B cell (primary cell): ENCODE measurements around the gene RTKN. TPM values are rescaled to one million over a fixed set of nuclear protein-coding genes. Genes with fewer than 3 reads are reported as not detected.

Experiments
- ATAC-seq: fragments of 200-7000 bp; cut with Tn5 transposase; one replicate; pipeline ENCODE4 v1.10.0; 2021; ENCODE audit warnings: low read depth, mild to moderate bottlenecking, moderate number of reproducible peaks, moderate library complexity
- CTCF ChIA-PET: fragments of 350-600 bp; sonication (Branson Sonifier 250); formaldehyde crosslinking; loops from one replicate; lab custom pipeline; 2021; ENCODE audit warnings: antibody characterized with exemption, inconsistent platforms; lab: Charles Lee
- POLR2A ChIA-PET: fragments of 350-600 bp; sonication (Branson Sonifier 250); formaldehyde crosslinking; loops from one replicate; lab custom pipeline; 2021; ENCODE audit warnings: antibody characterized with exemption; lab: Charles Lee
- DNase-seq: peaks from one replicate; pipeline ENCODE4 v3.0.0; 2013
- H2AFZ ChIP-seq: 2 replicates; pipeline ENCODE4 v1.6.1; 2012; ENCODE audit warnings: mild to moderate bottlenecking, low read depth, low read length; ENCODE audit not compliant: insufficient read depth, poor library complexity, severe bottlenecking
- H3K27ac ChIP-seq, 2 donors: 1 replicate in 1 of 2; 2 replicates in 1 of 2; pipeline ENCODE4 v1.5.1; 2012 to 2013; ENCODE audit warnings: low read length in 2 of 2, mild to moderate bottlenecking in 2 of 2, moderate library complexity in 1 of 2
- H3K27me3 ChIP-seq, 4 experiments: fragments of 200-600 bp in 1 of 4; sonication (generic) in 1 of 4; replicated peaks in 1 of 4; 1 replicate in 2 of 4; 2 replicates in 2 of 4; pipeline versions ENCODE4 v1.6.1 to v1.7.0; 2013 to 2016; ENCODE audit warnings: low read length in 3 of 4, mild to moderate bottlenecking in 2 of 4, mixed read lengths in 1 of 4, moderate library complexity in 1 of 4; ENCODE audit not compliant: insufficient read depth in 4 of 4, control insufficient read depth in 3 of 4; ENCODE audit errors: control extremely low read depth in 1 of 4
- H3K36me3 ChIP-seq, 2 experiments: replicated peaks in 1 of 2; 1 replicate in 1 of 2; 2 replicates in 1 of 2; pipeline versions ENCODE4 v1.6.1 to v1.7.1; 2013; ENCODE audit warnings: low read length in 1 of 2; ENCODE audit not compliant: insufficient read depth in 2 of 2, control insufficient read depth in 1 of 2; ENCODE audit errors: control extremely low read depth in 1 of 2, extremely low read depth in 1 of 2
- H3K4me1 ChIP-seq, 2 donors: fragments of 200-600 bp in 1 of 2; sonication (generic) in 1 of 2; 1 replicate in 1 of 2; 2 replicates in 1 of 2; pipeline versions ENCODE4 v1.5.1 to v1.6.1; 2013 to 2017; ENCODE audit warnings: low read length in 2 of 2; ENCODE audit not compliant: control insufficient read depth in 2 of 2, insufficient read depth in 2 of 2
- H3K4me2 ChIP-seq: replicated peaks from 2 replicates; pipeline ENCODE3; 2012; ENCODE audit warnings: mild to moderate bottlenecking, low read depth, low read length; ENCODE audit not compliant: poor library complexity, severe bottlenecking
- H3K4me3 ChIP-seq, 5 experiments: fragments of 200-600 bp in 1 of 5; sonication (generic) in 1 of 5; 1 replicate in 3 of 5; 2 replicates in 2 of 5; pipeline versions ENCODE4 v1.5.1 to v1.7.0; 2011 to 2016; ENCODE audit warnings: low read length in 4 of 5, mild to moderate bottlenecking in 4 of 5, low read depth in 2 of 5, control low read depth in 1 of 5, moderate library complexity in 1 of 5; ENCODE audit not compliant: insufficient read depth in 1 of 5; ENCODE audit errors: control extremely low read depth in 1 of 5, extremely low read depth in 1 of 5
- H3K79me2 ChIP-seq: fragments of 200-600 bp; sonication (generic); one replicate; pipeline ENCODE4 v1.6.0; 2016; ENCODE audit warnings: low read length; ENCODE audit not compliant: control insufficient read depth, insufficient read depth
- H3K9ac ChIP-seq: fragments of 200-600 bp; sonication (generic); 2 replicates; pipeline ENCODE4 v1.6.1; 2017; ENCODE audit warnings: mild to moderate bottlenecking, low read length, moderate library complexity
- H3K9me3 ChIP-seq, 3 donors: one replicate each; pipeline versions ENCODE4 v1.6.1 to v1.7.1; 2013; ENCODE audit warnings: low read length in 2 of 3; ENCODE audit not compliant: control insufficient read depth in 2 of 3, insufficient read depth in 1 of 3; ENCODE audit errors: control extremely low read depth in 1 of 3
- H4K20me1 ChIP-seq: 2 replicates; pipeline ENCODE4 v1.6.0; 2012; ENCODE audit warnings: mild to moderate bottlenecking, low read length; ENCODE audit not compliant: insufficient read depth, control insufficient read depth, poor library complexity, severe bottlenecking
- H3K27ac Mint-ChIP-seq: one replicate; pipeline ENCODE4 v1.8.0; 2021; ENCODE audit warnings: mixed read lengths
- H3K27me3 Mint-ChIP-seq: one replicate; pipeline ENCODE4 v1.8.0; 2021; ENCODE audit warnings: mixed read lengths
- H3K4me1 Mint-ChIP-seq: one replicate; pipeline ENCODE4 v1.8.0; 2021; ENCODE audit warnings: mixed read lengths
- H3K4me3 Mint-ChIP-seq: one replicate; pipeline ENCODE4 v1.8.0; 2021; ENCODE audit warnings: mixed read lengths
- H3K9me3 Mint-ChIP-seq: one replicate; pipeline ENCODE4 v1.8.0; 2022; ENCODE audit warnings: mixed read lengths; ENCODE audit not compliant: insufficient read depth
- EZH2 ChIP-seq: IDR thresholded peaks from 2 replicates; pipeline ENCODE4 v1.6.1; 2012; ENCODE audit warnings: borderline replicate concordance, low read depth, mild to moderate bottlenecking, moderate library complexity, low read length; ENCODE audit not compliant: insufficient read depth, poor library complexity, severe bottlenecking
- WGBS: methylation state at CpG from one replicate; pipeline ENCODE4 v1.1.5; 2013; ENCODE audit warnings: missing lambda C conversion rate; ENCODE audit not compliant: insufficient coverage; 5-methylcytosine and 5-hydroxymethylcytosine counted together
- intact Hi-C: fragments of 100-400 bp; cut with micrococcal nuclease; formaldehyde crosslinking; loops from one replicate; pipeline ENCODE4 v1.10.0; 2022
- polyA plus RNA-seq: library from polyadenylated mRNA; depleted of rRNA; stranded (reverse); fragments of >200 nt; gene quantifications from 2 replicates; pipeline ENCODE4 v1.2.3, GENCODE V29; 2012
- total RNA-seq, 2 donors: library from RNA; stranded (reverse); fragments of 120-200 nt in 1 of 2; gene quantifications; 1 replicate in 1 of 2; 2 replicates in 1 of 2; pipeline versions ENCODE4 v1.2.3 to v1.2.4, GENCODE V29; 2013 to 2022
- TF ChIP-seq, protein P1 (sequence below): fragments of 200-600 bp; IDR thresholded peaks from one replicate; pipeline ENCODE4 v1.8.0; 2022; ENCODE audit warnings: antibody characterized with exemption, mild to moderate bottlenecking

The RTKN gene
- total and polyA plus RNA-seq, 2 donors (not counting 1 experiment from before 2014, with no cell fraction given) = 5.1 to 10.5 TPM

DNA sequence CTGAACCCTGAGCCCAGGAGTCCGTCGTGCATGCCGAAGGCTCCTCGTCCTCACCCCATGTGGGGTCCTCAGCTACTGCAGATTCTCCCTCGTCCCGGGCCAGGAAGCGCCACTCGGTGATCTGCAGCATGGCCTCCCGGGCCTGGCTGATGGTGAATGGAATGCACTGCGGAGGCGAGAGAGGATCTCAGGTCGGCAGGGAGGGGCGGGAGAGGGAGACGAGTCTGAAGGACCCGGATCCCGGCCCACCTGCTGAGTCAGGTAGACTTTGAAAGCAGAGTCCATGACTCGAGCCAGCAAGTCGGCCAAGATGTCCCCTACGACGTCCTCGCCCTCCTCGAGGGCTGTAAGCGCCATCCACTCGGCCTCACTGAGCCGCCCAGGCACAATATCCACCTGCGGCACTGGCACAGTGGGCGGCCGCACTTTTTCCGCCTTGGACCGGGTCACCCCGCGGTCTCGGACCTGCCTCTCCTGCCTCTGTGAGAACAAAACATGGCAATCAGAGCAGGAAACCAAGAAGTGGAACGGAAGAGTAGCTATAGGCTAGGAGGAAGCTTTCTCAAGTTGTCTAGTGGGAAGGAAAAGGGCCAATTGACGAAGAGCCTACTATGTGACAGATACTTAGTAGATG, 25.9 kb downstream of the RTKN start:
- Histone ChIP-seq H3K27ac (no peak overlapping the region), H2AFZ (peak overlapping the region; percentile 80), H3K79me2 (peaks cover 4% of the 10 kb centered on the region), H3K27me3 (no peaks in the 10 kb centered on the region), H3K9me3 (no peaks in the 10 kb centered on the region), H3K4me2 (peak overlapping the region; percentile 87), H4K20me1 (no peaks in the 10 kb centered on the region), H3K9ac (peak overlapping the region; percentile 72), H3K4me1 (peaks cover 46 to 61% of the 10 kb centered on the region in 2 donors), H3K36me3 (no peaks in the 10 kb centered on the region), H3K4me3 (peak overlapping the region in 4 of 5 experiments; percentile 54 to 67 (median 64))
- Mint-ChIP-seq H3K9me3 (no peaks in the 10 kb centered on the region), H3K27me3 (no peaks in the 10 kb centered on the region), H3K4me1 (peaks cover 49% of the 10 kb centered on the region), H3K27ac (peak overlapping the region; percentile 65), H3K4me3 (peak overlapping the region; percentile 84)
- ChIA-PET POLR2A (interaction anchor here (0.9 to 2.1 kb wide), 2 partner anchors 25 to 41 kb away, joined by 3 to 6 read pairs; no protein-coding TSS in a partner anchor), CTCF (interaction anchor here (0.7 to 1.4 kb wide), 4 partner anchors 24 to 81 kb away, joined by 3 to 4 read pairs (median 4); partner anchors contain the start of genes CCDC142, INO80B and TTC31)
- ATAC-seq (no peak), DNase-seq (peak; percentile 35)
- TF ChIP-seq EZH2 = no peak
- TF ChIP-seq, protein P1, sequence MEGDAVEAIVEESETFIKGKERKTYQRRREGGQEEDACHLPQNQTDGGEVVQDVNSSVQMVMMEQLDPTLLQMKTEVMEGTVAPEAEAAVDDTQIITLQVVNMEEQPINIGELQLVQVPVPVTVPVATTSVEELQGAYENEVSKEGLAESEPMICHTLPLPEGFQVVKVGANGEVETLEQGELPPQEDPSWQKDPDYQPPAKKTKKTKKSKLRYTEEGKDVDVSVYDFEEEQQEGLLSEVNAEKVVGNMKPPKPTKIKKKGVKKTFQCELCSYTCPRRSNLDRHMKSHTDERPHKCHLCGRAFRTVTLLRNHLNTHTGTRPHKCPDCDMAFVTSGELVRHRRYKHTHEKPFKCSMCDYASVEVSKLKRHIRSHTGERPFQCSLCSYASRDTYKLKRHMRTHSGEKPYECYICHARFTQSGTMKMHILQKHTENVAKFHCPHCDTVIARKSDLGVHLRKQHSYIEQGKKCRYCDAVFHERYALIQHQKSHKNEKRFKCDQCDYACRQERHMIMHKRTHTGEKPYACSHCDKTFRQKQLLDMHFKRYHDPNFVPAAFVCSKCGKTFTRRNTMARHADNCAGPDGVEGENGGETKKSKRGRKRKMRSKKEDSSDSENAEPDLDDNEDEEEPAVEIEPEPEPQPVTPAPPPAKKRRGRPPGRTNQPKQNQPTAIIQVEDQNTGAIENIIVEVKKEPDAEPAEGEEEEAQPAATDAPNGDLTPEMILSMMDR = no peak
- 51% methylated on average over 34 of the region's 35 CpGs for WGBS
- intact Hi-C loops = loop anchor here (1.0 kb wide), 2 partner anchors 24 to 38 kb away; no protein-coding TSS in a partner anchor
